ENCODE data around the gene SCYGR5. TPM values are rescaled to one million over a fixed set of nuclear protein-coding genes. Genes with fewer than 3 reads are reported as not detected.

The SCYGR5 gene
- total and polyA plus RNA-seq, 2 experiments from 2014 or later = not detected

DNA sequence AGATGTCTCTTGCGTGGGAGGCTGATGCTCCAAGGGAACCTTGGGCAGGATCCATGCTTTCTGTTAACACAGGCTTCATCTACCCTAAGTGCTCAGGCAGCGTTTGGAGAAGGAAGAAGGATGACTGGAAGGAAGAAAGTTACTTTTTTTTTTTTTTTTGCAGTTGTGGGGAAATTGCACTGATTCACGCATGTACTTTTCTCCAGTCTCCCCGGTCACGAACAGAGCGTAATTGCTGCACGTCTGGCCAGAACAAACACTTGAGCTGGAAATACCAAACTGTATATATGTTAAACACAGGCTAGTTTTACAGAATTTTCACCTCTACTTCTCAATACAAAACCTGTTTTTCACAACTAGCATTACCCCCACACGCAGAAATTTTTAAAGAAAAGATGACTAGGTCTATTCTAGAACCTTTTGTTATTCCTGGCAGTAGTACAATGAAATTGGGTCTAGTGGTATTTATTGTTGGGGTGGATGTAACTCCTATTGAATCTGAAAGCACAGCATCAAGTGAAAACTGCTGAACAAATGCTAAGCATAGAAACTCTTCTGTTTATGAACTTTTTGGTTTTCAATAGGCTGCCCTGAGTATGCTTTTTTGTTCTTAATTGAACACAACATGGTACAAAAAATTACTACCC is 9.3 kb upstream of the SCYGR5 start:
- no peak overlapping the region for H3K4me3 Mint-ChIP-seq
- H3F3A ChIP-seq (replicated peaks; ENCODE audit: low read depth) = no peaks in the 10 kb centered on the region
- DNase-seq (ENCODE audit: low spot score) (no peak), ATAC-seq (no peak)
- peak overlapping the region; percentile 34; the same call in 1 of the 2 replicates for H2AFZ ChIP-seq
- peaks cover 18% of the 10 kb centered on the region for H3K4me1 ChIP-seq (ENCODE audit: insufficient read depth)
- H3K9me3 Mint-ChIP-seq = no peaks in the 10 kb centered on the region
- H3K9me2 ChIP-seq (ENCODE audit: insufficient read depth) = no peaks in the 10 kb centered on the region; the same call in 1 of the 2 replicates
- no peaks in the 10 kb centered on the region for H3K27me3 ChIP-seq (ENCODE audit: insufficient read depth)
- no peaks in the 10 kb centered on the region for H3K79me2 ChIP-seq (replicated peaks; ENCODE audit: insufficient read depth)
- no peaks in the 10 kb centered on the region for H4K20me1 ChIP-seq (replicated peaks; ENCODE audit: insufficient read depth)
- H3K27ac ChIP-seq (ENCODE audit: low read depth) = no peak overlapping the region
- H3K4me1 Mint-ChIP-seq = peaks cover 15% of the 10 kb centered on the region
- no peak for TF ChIP-seq STAT1 (IDR thresholded peaks at IDR 0.05; ENCODE audit: unreplicated experiment)
- no peak for TF ChIP-seq EZH2phosphoT487 (IDR thresholded peaks at IDR 0.05; ENCODE audit: unreplicated experiment)
- no peak for TF ChIP-seq NANOG (IDR thresholded peaks at IDR 0.05; ENCODE audit: borderline replicate concordance)
- TF ChIP-seq, protein P1, sequence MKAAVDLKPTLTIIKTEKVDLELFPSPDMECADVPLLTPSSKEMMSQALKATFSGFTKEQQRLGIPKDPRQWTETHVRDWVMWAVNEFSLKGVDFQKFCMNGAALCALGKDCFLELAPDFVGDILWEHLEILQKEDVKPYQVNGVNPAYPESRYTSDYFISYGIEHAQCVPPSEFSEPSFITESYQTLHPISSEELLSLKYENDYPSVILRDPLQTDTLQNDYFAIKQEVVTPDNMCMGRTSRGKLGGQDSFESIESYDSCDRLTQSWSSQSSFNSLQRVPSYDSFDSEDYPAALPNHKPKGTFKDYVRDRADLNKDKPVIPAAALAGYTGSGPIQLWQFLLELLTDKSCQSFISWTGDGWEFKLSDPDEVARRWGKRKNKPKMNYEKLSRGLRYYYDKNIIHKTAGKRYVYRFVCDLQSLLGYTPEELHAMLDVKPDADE (IDR thresholded peaks at IDR 0.05) = no peak
- no peak for TF ChIP-seq ZNF331 (CRISPR knock-in tag; IDR thresholded peaks at IDR 0.05; ENCODE audit: low read depth)
- no peak for TF ChIP-seq CREB1 (CRISPR knock-in tag; IDR thresholded peaks at IDR 0.05; ENCODE audit: low read depth)
- TF ChIP-seq, protein P2, sequence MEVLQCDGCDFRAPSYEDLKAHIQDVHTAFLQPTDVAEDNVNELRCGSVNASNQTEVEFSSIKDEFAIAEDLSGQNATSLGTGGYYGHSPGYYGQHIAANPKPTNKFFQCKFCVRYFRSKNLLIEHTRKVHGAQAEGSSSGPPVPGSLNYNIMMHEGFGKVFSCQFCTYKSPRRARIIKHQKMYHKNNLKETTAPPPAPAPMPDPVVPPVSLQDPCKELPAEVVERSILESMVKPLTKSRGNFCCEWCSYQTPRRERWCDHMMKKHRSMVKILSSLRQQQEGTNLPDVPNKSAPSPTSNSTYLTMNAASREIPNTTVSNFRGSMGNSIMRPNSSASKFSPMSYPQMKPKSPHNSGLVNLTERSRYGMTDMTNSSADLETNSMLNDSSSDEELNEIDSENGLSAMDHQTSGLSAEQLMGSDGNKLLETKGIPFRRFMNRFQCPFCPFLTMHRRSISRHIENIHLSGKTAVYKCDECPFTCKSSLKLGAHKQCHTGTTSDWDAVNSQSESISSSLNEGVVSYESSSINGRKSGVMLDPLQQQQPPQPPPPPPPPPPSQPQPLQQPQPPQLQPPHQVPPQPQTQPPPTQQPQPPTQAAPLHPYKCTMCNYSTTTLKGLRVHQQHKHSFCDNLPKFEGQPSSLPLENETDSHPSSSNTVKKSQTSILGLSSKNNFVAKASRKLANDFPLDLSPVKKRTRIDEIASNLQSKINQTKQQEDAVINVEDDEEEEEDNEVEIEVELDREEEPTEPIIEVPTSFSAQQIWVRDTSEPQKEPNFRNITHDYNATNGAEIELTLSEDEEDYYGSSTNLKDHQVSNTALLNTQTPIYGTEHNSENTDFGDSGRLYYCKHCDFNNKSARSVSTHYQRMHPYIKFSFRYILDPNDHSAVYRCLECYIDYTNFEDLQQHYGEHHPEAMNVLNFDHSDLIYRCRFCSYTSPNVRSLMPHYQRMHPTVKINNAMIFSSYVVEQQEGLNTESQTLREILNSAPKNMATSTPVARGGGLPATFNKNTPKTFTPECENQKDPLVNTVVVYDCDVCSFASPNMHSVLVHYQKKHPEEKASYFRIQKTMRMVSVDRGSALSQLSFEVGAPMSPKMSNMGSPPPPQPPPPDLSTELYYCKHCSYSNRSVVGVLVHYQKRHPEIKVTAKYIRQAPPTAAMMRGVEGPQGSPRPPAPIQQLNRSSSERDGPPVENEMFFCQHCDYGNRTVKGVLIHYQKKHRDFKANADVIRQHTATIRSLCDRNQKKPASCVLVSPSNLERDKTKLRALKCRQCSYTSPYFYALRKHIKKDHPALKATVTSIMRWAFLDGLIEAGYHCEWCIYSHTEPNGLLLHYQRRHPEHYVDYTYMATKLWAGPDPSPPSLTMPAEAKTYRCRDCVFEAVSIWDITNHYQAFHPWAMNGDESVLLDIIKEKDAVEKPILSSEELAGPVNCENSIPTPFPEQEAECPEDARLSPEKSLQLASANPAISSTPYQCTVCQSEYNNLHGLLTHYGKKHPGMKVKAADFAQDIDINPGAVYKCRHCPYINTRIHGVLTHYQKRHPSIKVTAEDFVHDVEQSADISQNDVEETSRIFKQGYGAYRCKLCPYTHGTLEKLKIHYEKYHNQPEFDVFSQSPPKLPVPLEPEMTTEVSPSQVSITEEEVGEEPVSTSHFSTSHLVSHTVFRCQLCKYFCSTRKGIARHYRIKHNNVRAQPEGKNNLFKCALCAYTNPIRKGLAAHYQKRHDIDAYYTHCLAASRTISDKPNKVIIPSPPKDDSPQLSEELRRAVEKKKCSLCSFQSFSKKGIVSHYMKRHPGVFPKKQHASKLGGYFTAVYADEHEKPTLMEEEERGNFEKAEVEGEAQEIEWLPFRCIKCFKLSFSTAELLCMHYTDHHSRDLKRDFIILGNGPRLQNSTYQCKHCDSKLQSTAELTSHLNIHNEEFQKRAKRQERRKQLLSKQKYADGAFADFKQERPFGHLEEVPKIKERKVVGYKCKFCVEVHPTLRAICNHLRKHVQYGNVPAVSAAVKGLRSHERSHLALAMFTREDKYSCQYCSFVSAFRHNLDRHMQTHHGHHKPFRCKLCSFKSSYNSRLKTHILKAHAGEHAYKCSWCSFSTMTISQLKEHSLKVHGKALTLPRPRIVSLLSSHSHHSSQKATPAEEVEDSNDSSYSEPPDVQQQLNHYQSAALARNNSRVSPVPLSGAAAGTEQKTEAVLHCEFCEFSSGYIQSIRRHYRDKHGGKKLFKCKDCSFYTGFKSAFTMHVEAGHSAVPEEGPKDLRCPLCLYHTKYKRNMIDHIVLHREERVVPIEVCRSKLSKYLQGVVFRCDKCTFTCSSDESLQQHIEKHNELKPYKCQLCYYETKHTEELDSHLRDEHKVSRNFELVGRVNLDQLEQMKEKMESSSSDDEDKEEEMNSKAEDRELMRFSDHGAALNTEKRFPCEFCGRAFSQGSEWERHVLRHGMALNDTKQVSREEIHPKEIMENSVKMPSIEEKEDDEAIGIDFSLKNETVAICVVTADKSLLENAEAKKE (CRISPR knock-in tag; IDR thresholded peaks at IDR 0.05) = no peak
- TF ChIP-seq, protein P3, sequence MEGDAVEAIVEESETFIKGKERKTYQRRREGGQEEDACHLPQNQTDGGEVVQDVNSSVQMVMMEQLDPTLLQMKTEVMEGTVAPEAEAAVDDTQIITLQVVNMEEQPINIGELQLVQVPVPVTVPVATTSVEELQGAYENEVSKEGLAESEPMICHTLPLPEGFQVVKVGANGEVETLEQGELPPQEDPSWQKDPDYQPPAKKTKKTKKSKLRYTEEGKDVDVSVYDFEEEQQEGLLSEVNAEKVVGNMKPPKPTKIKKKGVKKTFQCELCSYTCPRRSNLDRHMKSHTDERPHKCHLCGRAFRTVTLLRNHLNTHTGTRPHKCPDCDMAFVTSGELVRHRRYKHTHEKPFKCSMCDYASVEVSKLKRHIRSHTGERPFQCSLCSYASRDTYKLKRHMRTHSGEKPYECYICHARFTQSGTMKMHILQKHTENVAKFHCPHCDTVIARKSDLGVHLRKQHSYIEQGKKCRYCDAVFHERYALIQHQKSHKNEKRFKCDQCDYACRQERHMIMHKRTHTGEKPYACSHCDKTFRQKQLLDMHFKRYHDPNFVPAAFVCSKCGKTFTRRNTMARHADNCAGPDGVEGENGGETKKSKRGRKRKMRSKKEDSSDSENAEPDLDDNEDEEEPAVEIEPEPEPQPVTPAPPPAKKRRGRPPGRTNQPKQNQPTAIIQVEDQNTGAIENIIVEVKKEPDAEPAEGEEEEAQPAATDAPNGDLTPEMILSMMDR (conservative IDR thresholded peaks at IDR 0.05; ENCODE audit: low read depth in 2 of 2) = no peak
- no peak for TF ChIP-seq EZH2 (IDR thresholded peaks at IDR 0.05; ENCODE audit: low read depth, unreplicated experiment)
- TF ChIP-seq ZNF114 (CRISPR knock-in tag; IDR thresholded peaks at IDR 0.05) = no peak
- TF ChIP-seq, protein P4, sequence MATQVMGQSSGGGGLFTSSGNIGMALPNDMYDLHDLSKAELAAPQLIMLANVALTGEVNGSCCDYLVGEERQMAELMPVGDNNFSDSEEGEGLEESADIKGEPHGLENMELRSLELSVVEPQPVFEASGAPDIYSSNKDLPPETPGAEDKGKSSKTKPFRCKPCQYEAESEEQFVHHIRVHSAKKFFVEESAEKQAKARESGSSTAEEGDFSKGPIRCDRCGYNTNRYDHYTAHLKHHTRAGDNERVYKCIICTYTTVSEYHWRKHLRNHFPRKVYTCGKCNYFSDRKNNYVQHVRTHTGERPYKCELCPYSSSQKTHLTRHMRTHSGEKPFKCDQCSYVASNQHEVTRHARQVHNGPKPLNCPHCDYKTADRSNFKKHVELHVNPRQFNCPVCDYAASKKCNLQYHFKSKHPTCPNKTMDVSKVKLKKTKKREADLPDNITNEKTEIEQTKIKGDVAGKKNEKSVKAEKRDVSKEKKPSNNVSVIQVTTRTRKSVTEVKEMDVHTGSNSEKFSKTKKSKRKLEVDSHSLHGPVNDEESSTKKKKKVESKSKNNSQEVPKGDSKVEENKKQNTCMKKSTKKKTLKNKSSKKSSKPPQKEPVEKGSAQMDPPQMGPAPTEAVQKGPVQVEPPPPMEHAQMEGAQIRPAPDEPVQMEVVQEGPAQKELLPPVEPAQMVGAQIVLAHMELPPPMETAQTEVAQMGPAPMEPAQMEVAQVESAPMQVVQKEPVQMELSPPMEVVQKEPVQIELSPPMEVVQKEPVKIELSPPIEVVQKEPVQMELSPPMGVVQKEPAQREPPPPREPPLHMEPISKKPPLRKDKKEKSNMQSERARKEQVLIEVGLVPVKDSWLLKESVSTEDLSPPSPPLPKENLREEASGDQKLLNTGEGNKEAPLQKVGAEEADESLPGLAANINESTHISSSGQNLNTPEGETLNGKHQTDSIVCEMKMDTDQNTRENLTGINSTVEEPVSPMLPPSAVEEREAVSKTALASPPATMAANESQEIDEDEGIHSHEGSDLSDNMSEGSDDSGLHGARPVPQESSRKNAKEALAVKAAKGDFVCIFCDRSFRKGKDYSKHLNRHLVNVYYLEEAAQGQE (IDR thresholded peaks at IDR 0.05; ENCODE audit: unreplicated experiment) = no peak
- no peak for TF ChIP-seq JUNB (IDR thresholded peaks at IDR 0.05; ENCODE audit: unreplicated experiment)
- no peak for TF ChIP-seq POLR2AphosphoS5 (IDR thresholded peaks at IDR 0.05; ENCODE audit: low read depth)
- no peaks in the 10 kb centered on the region for H3K36me3 Mint-ChIP-seq (ENCODE audit: low read depth)
- H3K36me3 ChIP-seq (ENCODE audit: insufficient read depth) = no peaks in the 10 kb centered on the region
- H3K27ac Mint-ChIP-seq = no peak overlapping the region
- no peak overlapping the region for H3K4me3 ChIP-seq
- no peak overlapping the region for H3K4me2 ChIP-seq
- no peaks in the 10 kb centered on the region for H3K27me3 Mint-ChIP-seq (ENCODE audit: insufficient read depth, low read depth, poor library complexity)
